Measurements from ENCODE around the gene LDB2. TPM values are rescaled to one million over a fixed set of nuclear protein-coding genes. Genes with fewer than 3 reads are reported as not detected.

Gene LDB2
- total and polyA plus RNA-seq, 3 donors from 2014 or later: 14.6 to 17.8 (median 15.7) TPM

DNA sequence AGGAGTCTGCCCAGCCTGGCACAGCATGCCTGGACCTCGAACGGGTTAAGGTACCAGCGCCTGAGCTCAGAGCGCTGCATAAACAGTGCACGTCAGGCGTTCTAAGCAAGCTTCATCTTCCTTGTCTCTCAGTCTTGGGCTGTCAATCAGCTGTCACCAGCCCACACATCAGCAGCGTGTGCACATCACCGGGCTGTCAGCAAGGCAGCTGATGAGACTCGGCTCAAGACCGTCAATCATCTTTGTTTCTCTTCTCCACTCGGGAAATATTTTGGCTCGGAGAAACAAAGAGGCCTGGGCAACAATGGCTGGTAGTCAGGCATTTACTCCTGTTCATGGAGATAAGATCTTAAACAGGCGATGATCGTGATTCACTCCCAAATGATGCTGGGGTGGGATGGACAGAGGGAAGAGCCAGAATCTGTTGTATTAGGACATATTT is 141.3 kb downstream of the LDB2 start:
- Histone ChIP-seq H3K9me3 (no peaks in the 10 kb centered on the region), H3K27me3 (no peaks in the 10 kb centered on the region), H3K36me3 (ENCODE audit: low read depth, missing control alignments) (no peaks in the 10 kb centered on the region), H3K4me3 (no peak overlapping the region), H3K27ac (no peak overlapping the region), H3K4me1 (no peaks in the 10 kb centered on the region)
- WGBS, 2 donors: 64 to 70% methylated on average over 14 of the region's 14 CpGs
- no peak for DNase-seq
- intact Hi-C loops (cut with DNase I; ENCODE audit: low total_unique reads): no loop called here
- TF ChIP-seq, protein P1, sequence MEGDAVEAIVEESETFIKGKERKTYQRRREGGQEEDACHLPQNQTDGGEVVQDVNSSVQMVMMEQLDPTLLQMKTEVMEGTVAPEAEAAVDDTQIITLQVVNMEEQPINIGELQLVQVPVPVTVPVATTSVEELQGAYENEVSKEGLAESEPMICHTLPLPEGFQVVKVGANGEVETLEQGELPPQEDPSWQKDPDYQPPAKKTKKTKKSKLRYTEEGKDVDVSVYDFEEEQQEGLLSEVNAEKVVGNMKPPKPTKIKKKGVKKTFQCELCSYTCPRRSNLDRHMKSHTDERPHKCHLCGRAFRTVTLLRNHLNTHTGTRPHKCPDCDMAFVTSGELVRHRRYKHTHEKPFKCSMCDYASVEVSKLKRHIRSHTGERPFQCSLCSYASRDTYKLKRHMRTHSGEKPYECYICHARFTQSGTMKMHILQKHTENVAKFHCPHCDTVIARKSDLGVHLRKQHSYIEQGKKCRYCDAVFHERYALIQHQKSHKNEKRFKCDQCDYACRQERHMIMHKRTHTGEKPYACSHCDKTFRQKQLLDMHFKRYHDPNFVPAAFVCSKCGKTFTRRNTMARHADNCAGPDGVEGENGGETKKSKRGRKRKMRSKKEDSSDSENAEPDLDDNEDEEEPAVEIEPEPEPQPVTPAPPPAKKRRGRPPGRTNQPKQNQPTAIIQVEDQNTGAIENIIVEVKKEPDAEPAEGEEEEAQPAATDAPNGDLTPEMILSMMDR (IDR thresholded peaks at IDR 0.05): no peak
- TF ChIP-seq POLR2A (IDR thresholded peaks at IDR 0.05): no peak

DNA sequence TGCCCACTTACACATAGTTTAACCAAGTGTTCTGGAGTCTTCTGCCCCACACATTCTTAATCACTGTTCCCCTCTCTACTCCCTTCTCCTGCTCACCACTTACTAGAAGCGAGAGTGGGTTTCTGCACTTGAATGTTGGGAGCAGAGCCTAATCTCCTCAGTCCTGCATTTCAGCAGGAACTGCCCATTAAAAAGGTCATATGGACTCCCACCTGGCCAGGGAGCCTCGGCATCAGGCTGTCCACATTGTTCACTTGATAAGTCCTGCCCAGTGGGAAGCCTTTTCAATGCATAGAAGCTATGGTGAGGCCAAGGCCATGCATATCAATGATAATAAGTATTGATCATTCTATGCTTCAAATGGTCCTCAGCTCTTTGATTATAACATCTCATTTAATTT is 144.3 kb downstream of the LDB2 start:
- H3K27ac ChIP-seq: no peak overlapping the region
- no peaks in the 10 kb centered on the region for H3K36me3 ChIP-seq (ENCODE audit: low read depth, missing control alignments)
- TF ChIP-seq, protein P1 (IDR thresholded peaks at IDR 0.05): no peak
- TF ChIP-seq POLR2A (IDR thresholded peaks at IDR 0.05): no peak
- H3K27me3 ChIP-seq: no peaks in the 10 kb centered on the region
- no peak for DNase-seq
- no peaks in the 10 kb centered on the region for H3K4me1 ChIP-seq
- WGBS, 2 donors: 68 to 100% methylated on average over 2 of the region's 2 CpGs
- H3K4me3 ChIP-seq: no peak overlapping the region
- no peaks in the 10 kb centered on the region for H3K9me3 ChIP-seq
- intact Hi-C loops (cut with DNase I; ENCODE audit: low total_unique reads): loop anchor here (5.0 kb wide), 1 partner anchor 553 kb away; no protein-coding TSS in a partner anchor

DNA sequence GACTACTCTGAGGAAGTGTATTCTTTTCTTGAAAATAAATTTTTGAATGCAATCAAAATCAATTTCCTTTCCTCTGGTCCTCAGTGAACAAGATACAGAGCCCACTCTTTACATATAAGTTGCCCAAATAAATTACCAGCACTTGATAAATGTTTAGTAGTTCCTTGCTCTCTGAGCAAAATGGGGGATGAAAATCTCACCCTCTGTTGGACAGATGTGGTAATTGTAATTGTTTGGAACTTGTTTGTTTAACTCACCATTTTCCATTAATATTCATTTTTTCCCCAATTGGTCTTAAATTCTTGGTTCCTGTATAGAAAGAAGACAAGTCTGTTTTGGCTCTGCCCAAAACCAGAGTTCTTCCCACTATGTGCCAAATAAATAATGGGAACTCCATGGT is 146.3 kb downstream of the LDB2 start:
- DNase-seq: no peak
- H3K27ac ChIP-seq: no peak overlapping the region
- H3K27me3 ChIP-seq: no peaks in the 10 kb centered on the region
- H3K4me3 ChIP-seq: no peak overlapping the region
- intact Hi-C loops (cut with DNase I; ENCODE audit: low total_unique reads): loop anchor here (5.0 kb wide), 1 partner anchor 555 kb away; no protein-coding TSS in a partner anchor
- H3K9me3 ChIP-seq: no peaks in the 10 kb centered on the region
- TF ChIP-seq, protein P1 (IDR thresholded peaks at IDR 0.05): peak in 1 of 3 experiments; percentile 19
- no peak for TF ChIP-seq POLR2A (IDR thresholded peaks at IDR 0.05)
- no peaks in the 10 kb centered on the region for H3K36me3 ChIP-seq (ENCODE audit: low read depth, missing control alignments)
- no peaks in the 10 kb centered on the region for H3K4me1 ChIP-seq

DNA sequence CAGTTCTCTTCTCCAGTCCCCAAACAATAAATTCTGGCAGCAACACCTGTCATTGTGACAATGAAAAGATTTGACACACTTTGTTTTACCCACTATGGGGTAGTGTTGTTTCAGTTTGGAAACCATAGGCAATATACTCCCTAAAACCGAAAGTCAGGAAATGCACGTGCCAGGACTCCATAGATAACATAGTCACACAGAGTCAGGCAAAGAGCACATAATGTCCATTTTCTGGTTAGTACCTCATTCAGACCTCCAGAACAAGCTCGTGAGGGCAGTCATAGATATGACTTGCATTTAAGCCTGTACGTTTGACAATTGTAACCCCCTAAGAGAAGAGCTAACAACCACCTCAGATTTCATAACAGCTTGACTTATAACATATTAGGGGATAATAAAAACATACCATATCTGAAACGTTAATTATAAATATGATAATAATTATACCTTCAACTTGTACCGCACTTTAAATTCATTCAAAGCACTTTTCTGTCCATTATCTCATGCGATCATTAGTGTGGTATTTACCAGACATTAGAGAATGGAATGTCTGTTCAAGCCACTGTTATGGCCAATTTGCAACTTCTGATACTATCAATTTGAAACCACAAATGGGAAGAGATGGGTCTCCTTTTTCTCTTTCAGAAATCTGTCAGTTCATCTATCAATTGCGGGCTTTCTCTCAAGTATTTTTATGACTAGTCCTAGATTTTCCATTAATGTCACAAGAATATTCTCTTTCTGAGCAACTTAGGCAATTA is 147.4 kb downstream of the LDB2 start:
- Histone ChIP-seq H3K27ac (no peak overlapping the region), H3K27me3 (no peaks in the 10 kb centered on the region), H3K4me3 (no peak overlapping the region), H3K4me1 (no peaks in the 10 kb centered on the region), H3K9me3 (no peaks in the 10 kb centered on the region), H3K36me3 (ENCODE audit: low read depth, missing control alignments) (no peaks in the 10 kb centered on the region)
- TF ChIP-seq, protein P1 (IDR thresholded peaks at IDR 0.05): no peak
- TF ChIP-seq POLR2A (IDR thresholded peaks at IDR 0.05): no peak
- no peak for DNase-seq
- 55 to 69% methylated on average over 8 of the region's 8 CpGs for WGBS, 2 donors
- intact Hi-C loops (cut with DNase I; ENCODE audit: low total_unique reads): loop anchor here (5.0 kb wide), 1 partner anchor 556 kb away; no protein-coding TSS in a partner anchor
